ENCODE results near the gene ASB6. TPM values are rescaled to one million over a fixed set of nuclear protein-coding genes. Genes with fewer than 3 reads are reported as not detected.
A peak's percentile ranks its signal among the peaks of the same experiment; 100 is the strongest.

The ASB6 gene
- total and polyA plus RNA-seq, 2 of the 13 experiments (the other 11 are each of a cell fraction or from before 2014, with no cell fraction given), result 8.2 to 8.4 TPM

DNA sequence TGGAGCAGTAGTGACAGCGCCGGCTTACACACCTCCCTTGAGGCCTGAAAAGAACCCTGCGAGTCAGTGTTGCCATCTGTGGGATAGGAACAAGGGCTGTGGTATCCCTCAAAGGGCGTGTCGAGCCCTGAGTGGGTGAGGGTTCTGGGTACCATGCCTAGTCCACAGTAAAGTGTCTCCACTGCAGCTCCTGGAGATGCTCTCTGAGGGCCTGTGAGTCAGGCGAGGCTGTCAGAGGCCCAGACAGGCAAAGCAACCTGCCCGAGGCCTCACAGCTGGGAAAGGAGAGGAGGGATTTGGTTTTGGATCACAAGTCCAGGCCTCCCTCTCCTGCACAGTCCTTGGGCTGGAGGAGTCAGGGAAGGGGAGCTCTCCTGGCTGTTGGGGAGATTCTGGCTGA is 29.6 kb upstream of the ASB6 start:
- intact Hi-C loops (cut with micrococcal nuclease; ENCODE audit: unreplicated experiment), result no loop called here
- no peaks in the 10 kb centered on the region for H4K20me1 ChIP-seq (ENCODE audit: insufficient read depth, low read length)
- H3K79me2 ChIP-seq (ENCODE audit: insufficient read depth, low read length), result no peaks in the 10 kb centered on the region
- peaks cover 21 to 80% of the 10 kb centered on the region in 2 experiments for H3K27me3 ChIP-seq (ENCODE audit: control insufficient read depth in 1 of 2, insufficient read depth in 2 of 2, low read length in 2 of 2)
- no peaks in the 10 kb centered on the region for H3K36me3 ChIP-seq (replicated peaks in 1 of 2; ENCODE audit: control insufficient read depth in 1 of 2, insufficient read depth in 2 of 2, low read length in 2 of 2)
- no peak overlapping the region for H3K4me3 ChIP-seq (replicated peaks in 1 of 3; ENCODE audit: insufficient read depth in 1 of 3, low read depth in 2 of 3, low read length in 3 of 3)
- TF ChIP-seq ZNF768 (CRISPR knock-in tag; IDR thresholded peaks at IDR 0.05) (0 out of 2 replicates have a peak, but pooled peaks have one; percentile 37), PAX8 (CRISPR knock-in tag; IDR thresholded peaks at IDR 0.05; ENCODE audit: borderline replicate concordance) (no peak)
- H3K4me2 ChIP-seq (ENCODE audit: low read depth, low read length), result no peak overlapping the region
- ATAC-seq (no peak), DNase-seq (ENCODE audit: low spot score) (no peak), FAIRE-seq (no peak)
- H3K9me3 ChIP-seq (ENCODE audit: low read length), result no peaks in the 10 kb centered on the region
- no TSS peak for BruUV-seq (replicated peaks)
- ChIA-PET POLR2A (no interaction called here), CTCF (ENCODE audit: low intra/inter-chr PET ratio, low total read pairs) (no interaction called here)
- WGBS (ENCODE audit: low lambda C conversion rate), result 14% methylated on average over 5 of the region's 7 CpGs
- in situ Hi-C loops (cut with HindIII; ENCODE audit: extremely low pct_ligation_motif_present, low pct_unique_long_range_greater_than_20kb), result no loop called here
- no peak overlapping the region for H3K9ac ChIP-seq (ENCODE audit: insufficient read depth, low read depth, low read length)
- H3K27ac ChIP-seq (ENCODE audit: extremely low read length, insufficient read depth, low read length), result no peak overlapping the region
- no peak overlapping the region for H2AFZ ChIP-seq (ENCODE audit: low read length)
- H3K4me1 ChIP-seq (ENCODE audit: insufficient read depth, low read length), result no peaks in the 10 kb centered on the region

DNA sequence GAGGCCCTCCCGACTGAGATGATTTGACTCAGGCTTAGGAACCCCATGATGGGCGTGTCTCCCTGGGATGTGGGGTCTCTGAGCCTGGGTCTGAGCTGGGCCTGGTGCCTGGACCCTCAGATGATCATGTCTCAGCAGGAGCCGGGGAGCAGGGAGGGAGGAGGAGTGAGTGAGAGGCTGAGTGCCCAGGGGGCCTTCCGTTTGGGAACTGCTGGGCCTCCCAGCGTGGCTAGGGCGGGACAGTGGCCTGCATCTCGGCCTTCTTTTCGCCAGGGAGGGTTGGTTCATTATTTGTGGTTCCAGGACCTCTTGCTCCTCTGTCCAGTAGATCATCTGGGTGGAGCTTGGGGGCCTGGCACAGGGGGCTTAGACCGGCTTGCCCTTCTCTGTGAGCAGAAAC is 29.1 kb upstream of the ASB6 start:
- ChIA-PET POLR2A (no interaction called here), CTCF (ENCODE audit: low intra/inter-chr PET ratio, low total read pairs) (no interaction called here)
- DNase-seq (ENCODE audit: low spot score), result no peak
- no TSS peak for BruUV-seq (replicated peaks)
- no peaks in the 10 kb centered on the region for H3K4me1 ChIP-seq (ENCODE audit: insufficient read depth, low read length)
- 0% methylated on average over 3 of the region's 9 CpGs for WGBS (ENCODE audit: low lambda C conversion rate)
- H3K4me2 ChIP-seq (ENCODE audit: low read depth, low read length), result no peak overlapping the region
- H3K4me3 ChIP-seq (replicated peaks in 1 of 3; ENCODE audit: insufficient read depth in 1 of 3, low read depth in 2 of 3, low read length in 3 of 3), result no peak overlapping the region
- no peaks in the 10 kb centered on the region for H4K20me1 ChIP-seq (ENCODE audit: insufficient read depth, low read length)
- H3K9me3 ChIP-seq (ENCODE audit: low read length), result no peaks in the 10 kb centered on the region
- H3K36me3 ChIP-seq (replicated peaks in 1 of 2; ENCODE audit: control insufficient read depth in 1 of 2, insufficient read depth in 2 of 2, low read length in 2 of 2), result no peaks in the 10 kb centered on the region
- H3K27ac ChIP-seq (ENCODE audit: extremely low read length, insufficient read depth, low read length), result no peak overlapping the region
- FAIRE-seq, result no peak
- ATAC-seq, result no peak
- H3K27me3 ChIP-seq (ENCODE audit: control insufficient read depth in 1 of 2, insufficient read depth in 2 of 2, low read length in 2 of 2), result peaks cover 22 to 76% of the 10 kb centered on the region in 2 experiments
- H3K79me2 ChIP-seq (ENCODE audit: insufficient read depth, low read length), result no peaks in the 10 kb centered on the region
- intact Hi-C loops (cut with micrococcal nuclease; ENCODE audit: unreplicated experiment), result no loop called here
- no peak overlapping the region for H3K9ac ChIP-seq (ENCODE audit: insufficient read depth, low read depth, low read length)
- TF ChIP-seq, protein P1, sequence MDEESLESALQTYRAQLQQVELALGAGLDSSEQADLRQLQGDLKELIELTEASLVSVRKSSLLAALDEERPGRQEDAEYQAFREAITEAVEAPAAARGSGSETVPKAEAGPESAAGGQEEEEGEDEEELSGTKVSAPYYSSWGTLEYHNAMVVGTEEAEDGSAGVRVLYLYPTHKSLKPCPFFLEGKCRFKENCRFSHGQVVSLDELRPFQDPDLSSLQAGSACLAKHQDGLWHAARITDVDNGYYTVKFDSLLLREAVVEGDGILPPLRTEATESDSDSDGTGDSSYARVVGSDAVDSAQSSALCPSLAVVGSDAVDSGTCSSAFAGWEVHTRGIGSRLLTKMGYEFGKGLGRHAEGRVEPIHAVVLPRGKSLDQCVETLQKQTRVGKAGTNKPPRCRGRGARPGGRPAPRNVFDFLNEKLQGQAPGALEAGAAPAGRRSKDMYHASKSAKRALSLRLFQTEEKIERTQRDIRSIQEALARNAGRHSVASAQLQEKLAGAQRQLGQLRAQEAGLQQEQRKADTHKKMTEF (CRISPR knock-in tag; IDR thresholded peaks at IDR 0.05), result no peak
- TF ChIP-seq SRSF9 (IDR thresholded peaks at IDR 0.05; ENCODE audit: borderline replicate concordance, insufficient read depth, low read depth, low read length, poor library complexity, severe bottlenecking), result no peak
- TF ChIP-seq IKZF1 (IDR thresholded peaks at IDR 0.05), result no peak
- no peak for TF ChIP-seq KMT2A (CRISPR knock-in tag; IDR thresholded peaks at IDR 0.05)
- TF ChIP-seq, protein P2, sequence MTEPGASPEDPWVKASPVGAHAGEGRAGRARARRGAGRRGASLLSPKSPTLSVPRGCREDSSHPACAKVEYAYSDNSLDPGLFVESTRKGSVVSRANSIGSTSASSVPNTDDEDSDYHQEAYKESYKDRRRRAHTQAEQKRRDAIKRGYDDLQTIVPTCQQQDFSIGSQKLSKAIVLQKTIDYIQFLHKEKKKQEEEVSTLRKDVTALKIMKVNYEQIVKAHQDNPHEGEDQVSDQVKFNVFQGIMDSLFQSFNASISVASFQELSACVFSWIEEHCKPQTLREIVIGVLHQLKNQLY (CRISPR knock-in tag; IDR thresholded peaks at IDR 0.05), result no peak
- in situ Hi-C loops (cut with HindIII; ENCODE audit: extremely low pct_ligation_motif_present, low pct_unique_long_range_greater_than_20kb), result no loop called here
- H2AFZ ChIP-seq (ENCODE audit: low read length), result no peak overlapping the region
